Stimulated activated CD8-positive, alpha-beta memory T cell treated with anti-CD3 and anti-CD28 coated beads, Interleukin-4, amount 100 ng/mL, for 1 hour (primary cell): ENCODE results near the gene MRPL51.
"Not testable (repeated sequence)": the region's sequence is repeated elsewhere in the genome, so short reads cannot be mapped to it uniquely, and the experiment has no call there.

ENCODE experiments used
- DNase-seq, 2 donors: peaks; one replicate each; pipeline ENCODE4 v3.0.0-alpha.2; 2020; ENCODE audit warnings: low read depth in 2 of 2, low spot score in 1 of 2

Gene MRPL51

GRCh38 chr12:6532051-6532926 is 39.2 kb upstream of the MRPL51 start:
- peak in 1 of 2 donors; percentile 68 for DNase-seq

- DNase-seq = no peak
These were observed 37.7 kb upstream of the MRPL51 start for GRCh38 chr12:6530576-6531260.

- no peak for DNase-seq
These were observed 36.3 kb upstream of the MRPL51 start for GRCh38 chr12:6529291-6529737.

- no peak for DNase-seq
These were observed 35.6 kb upstream of the MRPL51 start for GRCh38 chr12:6528539-6529235.

DNA sequence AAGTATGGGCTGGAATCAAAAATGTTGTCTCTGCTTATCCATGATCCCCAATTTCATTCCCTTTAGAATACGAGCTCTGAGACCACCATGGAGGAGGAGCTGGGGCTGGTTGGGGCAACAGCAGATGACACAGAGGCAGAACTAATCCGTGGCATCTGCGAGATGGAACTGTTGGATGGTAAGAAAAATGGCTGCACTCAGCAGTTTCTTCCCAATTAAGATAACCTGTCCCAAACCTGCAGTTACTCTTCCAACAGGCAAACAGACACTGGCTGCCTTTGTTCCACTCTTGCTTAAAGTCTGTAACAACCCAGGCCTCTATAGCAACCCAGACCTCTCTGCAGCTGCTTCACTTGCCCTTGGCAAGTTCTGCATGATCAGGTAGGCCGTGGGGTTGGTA is 34.6 kb upstream of the MRPL51 start:
- DNase-seq = no peak

GRCh38 chr12:6526766-6527525 is 33.9 kb upstream of the MRPL51 start:
- no peak for DNase-seq

DNA sequence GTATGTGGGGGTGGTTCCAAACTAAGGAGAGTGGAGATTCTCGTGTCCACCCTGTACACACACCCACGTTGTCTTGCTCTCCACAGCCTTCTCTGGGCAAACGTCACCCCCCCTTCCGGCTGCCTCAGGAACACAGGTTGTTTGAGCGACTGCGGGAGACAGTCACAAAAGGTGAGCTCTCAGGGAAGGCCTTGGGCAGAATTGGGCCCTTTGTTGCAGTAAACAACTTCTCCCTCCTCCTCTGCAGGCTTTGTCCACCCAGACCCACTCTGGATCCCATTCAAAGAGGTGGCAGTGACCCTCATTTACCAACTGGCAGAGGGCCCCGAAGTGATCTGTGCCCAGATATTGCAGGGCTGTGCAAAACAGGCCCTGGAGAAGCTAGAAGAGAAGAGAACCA is 33.1 kb upstream of the MRPL51 start:
- DNase-seq = no peak

- no peak for DNase-seq
These were observed 31.6 kb upstream of the MRPL51 start for GRCh38 chr12:6524648-6525047.

GRCh38 chr12:6523708-6524107 is 30.6 kb upstream of the MRPL51 start:
- DNase-seq = no peak

DNA sequence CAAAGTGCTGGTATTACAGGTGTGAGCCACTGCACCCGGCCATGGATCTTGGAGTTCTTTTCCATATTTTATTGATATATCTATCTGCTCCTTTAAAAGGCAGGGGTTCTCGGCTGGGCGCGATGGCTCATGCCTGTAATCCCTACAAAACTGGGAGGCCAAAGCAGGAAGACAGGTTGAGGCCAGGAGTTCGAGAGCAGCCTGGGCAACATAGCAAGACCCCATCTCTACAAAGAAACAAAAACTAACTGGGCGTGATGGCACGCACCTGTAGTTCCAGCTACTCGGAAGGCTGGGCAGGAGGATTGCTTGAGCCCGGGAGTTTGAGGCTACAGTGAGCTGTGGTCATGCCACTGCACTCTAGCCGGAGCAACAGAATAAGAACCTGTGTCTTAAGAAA is 29.1 kb upstream of the MRPL51 start:
- no peak for DNase-seq

- DNase-seq = no peak
These were observed 27.1 kb upstream of the MRPL51 start for GRCh38 chr12:6520186-6520585.

DNA sequence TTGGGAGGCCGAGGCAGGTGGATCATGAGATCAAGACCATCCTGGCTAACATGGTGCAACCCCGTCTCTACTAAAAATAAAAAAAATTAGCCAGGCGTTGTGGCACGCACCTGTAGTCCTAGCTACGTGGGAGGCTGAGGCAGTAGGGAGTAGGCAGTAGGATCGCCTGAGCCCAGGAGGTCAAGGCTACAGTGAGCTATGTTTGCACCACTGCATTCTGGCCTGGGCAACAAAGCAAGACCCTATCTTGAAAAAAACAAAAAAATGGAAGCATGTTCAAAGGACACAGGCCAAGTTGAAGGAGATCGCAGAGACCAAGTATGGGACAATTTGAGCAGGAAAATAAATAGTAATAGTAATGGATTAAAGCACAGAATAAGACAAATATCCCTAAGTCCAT is 15.0 kb upstream of the MRPL51 start:
- no peak for DNase-seq

DNA sequence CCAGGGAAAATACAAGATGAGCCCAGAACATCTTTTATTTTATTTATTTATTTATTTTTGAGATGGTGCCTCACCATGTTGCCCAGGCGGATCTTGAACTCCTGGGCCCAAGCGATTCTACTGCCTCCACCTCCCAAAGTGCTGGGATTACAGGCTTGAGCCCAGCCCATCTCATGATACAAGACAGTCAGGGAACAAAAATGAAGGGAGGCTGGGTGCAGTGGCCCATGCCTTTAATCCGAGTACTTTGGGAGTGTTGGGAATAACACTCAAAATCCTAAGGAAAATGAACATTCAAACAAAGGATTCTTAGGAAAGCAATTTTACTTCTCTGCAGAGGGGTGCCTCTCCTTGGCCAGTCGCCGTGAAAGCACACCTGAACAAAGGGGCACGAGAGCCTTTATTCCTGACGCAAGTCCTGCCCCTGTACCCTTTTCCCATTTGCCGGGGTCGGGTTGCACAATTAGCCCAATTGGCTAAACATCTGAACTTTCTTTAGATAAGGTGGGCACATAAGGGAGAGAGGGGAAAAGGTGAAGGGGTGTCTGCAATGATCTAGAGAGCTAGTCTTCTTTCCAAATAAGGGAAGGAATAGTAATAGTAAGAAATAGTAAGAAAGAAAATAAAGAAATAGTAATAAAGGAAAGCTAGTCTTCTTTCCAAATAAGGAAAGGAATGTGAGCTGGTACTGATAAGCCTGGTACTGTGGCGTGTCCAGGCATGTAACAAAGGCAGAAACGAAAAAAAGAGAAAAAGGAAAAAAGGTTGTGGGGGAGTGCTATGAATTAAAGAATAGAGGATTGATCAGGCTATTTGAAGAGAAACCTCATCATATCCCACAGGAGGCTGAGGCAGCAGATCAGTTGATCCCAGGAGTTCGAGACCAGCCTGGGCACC is 14.3 kb upstream of the MRPL51 start:
- DNase-seq = no peak

GRCh38 chr12:6500466-6500865 is 7.4 kb upstream of the MRPL51 start:
- no peak for DNase-seq

GRCh38 chr12:6497291-6497690 is 4.2 kb upstream of the MRPL51 start:
- DNase-seq = not testable (repeated sequence)

DNA sequence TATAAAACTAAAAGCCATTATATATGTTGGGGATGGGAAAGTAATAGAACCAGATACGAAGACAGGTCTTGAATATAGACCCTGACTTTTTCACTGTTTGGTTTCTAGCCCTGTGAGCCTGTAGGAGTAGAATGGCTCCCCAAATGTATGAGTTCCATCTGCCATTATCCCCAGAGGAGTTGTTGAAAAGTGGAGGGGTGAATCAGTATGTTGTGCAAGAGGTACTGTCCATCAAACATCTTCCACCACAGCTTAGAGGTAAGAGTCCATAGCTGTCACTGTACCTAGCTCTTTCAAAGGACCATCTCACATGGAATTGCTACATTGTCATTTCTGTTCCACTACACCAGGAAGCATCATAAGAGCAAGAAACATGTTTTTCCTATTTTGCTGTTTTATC is 1.9 kb upstream of the MRPL51 start:
- DNase-seq = no peak

GRCh38 chr12:6494258-6494743 is 1.2 kb upstream of the MRPL51 start:
- no peak for DNase-seq

DNA sequence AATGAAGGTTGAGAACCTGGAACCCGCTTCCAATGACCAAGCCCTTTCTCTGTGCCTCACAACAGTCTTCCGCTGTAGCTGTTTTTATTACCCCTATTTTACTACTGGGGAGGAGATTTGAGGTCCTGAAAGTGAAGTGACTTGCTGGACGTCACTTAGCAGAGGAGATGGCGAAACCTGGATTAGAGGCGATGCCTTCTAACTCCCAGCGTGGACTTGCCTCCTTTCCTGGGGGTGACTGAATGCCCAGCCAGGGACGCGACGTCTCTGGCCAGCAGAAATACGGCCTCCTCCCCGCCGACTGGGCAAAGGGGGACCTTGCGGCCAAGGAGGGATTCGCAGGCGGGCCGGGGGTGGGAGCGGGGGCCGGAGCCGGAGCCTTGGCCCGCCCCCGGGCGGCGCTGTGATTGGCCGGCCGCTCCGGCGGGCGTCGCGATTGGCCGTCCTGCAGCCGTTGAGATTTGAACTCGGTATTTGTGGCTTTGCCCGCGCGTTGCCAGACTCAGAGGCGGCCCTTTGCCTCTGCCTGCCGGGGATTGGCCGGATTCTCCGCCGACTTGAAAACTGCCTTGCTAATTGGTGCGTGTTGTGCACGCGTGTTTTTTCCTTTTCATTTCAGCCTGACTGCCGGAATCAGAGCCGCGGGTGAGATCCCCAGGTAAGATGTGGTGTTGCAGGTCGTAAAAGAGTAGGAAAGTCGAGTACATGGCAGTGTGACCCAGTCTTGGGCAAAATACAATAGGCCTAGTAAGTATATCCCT is 615 bp upstream of the MRPL51 start, which contains the start of gene NCAPD2:
TSS of gene NCAPD2 (plus strand) at position 606 of the 761 bp plus-strand sequence. CDS start 997 bp downstream, outside the sequence.
- DNase-seq = peak; percentile 80 to 86

GRCh38 chr12:6490673-6491072 is 2.4 kb downstream of the MRPL51 start:
- not testable (repeated sequence) for DNase-seq
